K562 (cell line): ENCODE measurements around the gene ADAM8. TPM values are rescaled to one million over a fixed set of nuclear protein-coding genes. Genes with fewer than 3 reads are reported as not detected.
A peak's percentile ranks its signal among the peaks of the same experiment; 100 is the strongest.

Experiments
- BCOR ChIP-seq: fragments of 450-650 bp; IDR thresholded peaks from 2 replicates; pipeline ENCODE4 v1.6.1; 2016
- CBX8 ChIP-seq: fragments of 200-600 bp; sonication (generic); IDR thresholded peaks from 2 replicates; pipeline ENCODE4 v1.6.1; 2012; ENCODE audit warnings: borderline replicate concordance, mixed run types, low read depth, mild to moderate bottlenecking, moderate library complexity, mixed read lengths, low read length, control low read depth, inconsistent platforms; ENCODE audit not compliant: poor library complexity, severe bottlenecking; ENCODE audit errors: extremely low read depth
- CTBP1 ChIP-seq: fragments of 450-650 bp; IDR thresholded peaks from 2 replicates; pipeline ENCODE4 v1.6.1; 2016; ENCODE audit warnings: borderline replicate concordance
- FOXP1 ChIP-seq: sonication (generic); formaldehyde crosslinking; IDR thresholded peaks from 2 replicates; pipeline ENCODE4 v1.8.0; 2022; ENCODE audit warnings: mild to moderate bottlenecking, missing genetic modification reagents
- FOXP4 ChIP-seq: sonication (generic); formaldehyde crosslinking; IDR thresholded peaks from 2 replicates; pipeline ENCODE4 v1.8.0; 2022; ENCODE audit warnings: mild to moderate bottlenecking, missing genetic modification reagents, borderline replicate concordance
- HMGXB4 ChIP-seq: sonication (generic); formaldehyde crosslinking; IDR thresholded peaks from 2 replicates; pipeline ENCODE4 v1.8.1; 2023; ENCODE audit warnings: mild to moderate bottlenecking, missing genetic modification reagents
- MCM2 ChIP-seq: fragments of 450-650 bp; IDR thresholded peaks from 2 replicates; pipeline ENCODE4 v1.6.1; 2017; ENCODE audit warnings: low read depth, mild to moderate bottlenecking
- MTA2 ChIP-seq: fragments of 450-650 bp; IDR thresholded peaks from 2 replicates; pipeline ENCODE4 v1.6.1; 2016; ENCODE audit warnings: low read depth
- SRSF7 ChIP-seq: fragments of 200-400 bp; formaldehyde crosslinking; optimal IDR thresholded peaks from 2 replicates; pipeline ENCODE3; 2017; ENCODE audit warnings: mild to moderate bottlenecking, low read depth, low read length
- ZC3H8 ChIP-seq: fragments of 450-650 bp; IDR thresholded peaks from 2 replicates; pipeline ENCODE4 v1.6.1; 2017
- ZKSCAN3 ChIP-seq: fragments of 250-450 bp; sonication (Bioruptor Pico); IDR thresholded peaks from 2 replicates; pipeline ENCODE4 v1.4.0; 2020
- polyA plus RNA-seq, 8 experiments: library from polyadenylated mRNA; depleted of rRNA in 4 of 8; stranded (reverse) in 5 of 8; unstranded in 3 of 8; fragments of >200 nt; fragmentation: Nextera tagmentation in 2 of 8; fragmentation: Illumina TruSeq in 1 of 8; extraction: Ambion mirVana in 2 of 8; extraction: Trizol in 1 of 8; gene quantifications; 2 replicates each; pipeline versions ENCODE4 v1.2.1 to v1.2.3, GENCODE V29; 2011 to 2014; ENCODE audit warnings: inconsistent platforms in 1 of 8, missing spikeins in 1 of 8
- total RNA-seq, 7 experiments: library from RNA; depleted of rRNA in 6 of 7; stranded (reverse); fragments of >200 nt in 6 of 7; fragmentation: Illumina TruSeq in 2 of 7; extraction: Trizol in 2 of 7; gene quantifications; 2 replicates each; pipeline versions ENCODE4 v1.2.1 to v1.2.3, GENCODE V29; 2011 to 2021; ENCODE audit warnings: low replicate concordance in 1 of 7
- TF ChIP-seq, protein P1 (sequence below), 2 experiments: fragments of 450-650 bp; formaldehyde crosslinking in 1 of 2; IDR thresholded peaks; 2 replicates each; pipeline versions ENCODE4 v1.4.0 to v1.6.1; 2014 to 2020; ENCODE audit warnings: mild to moderate bottlenecking in 2 of 2, borderline replicate concordance in 1 of 2, low read depth in 1 of 2
- TF ChIP-seq, protein P2 (sequence below): fragments of 250-450 bp; sonication (Bioruptor Pico); IDR thresholded peaks from 2 replicates; pipeline ENCODE4 v1.5.0; 2020; ENCODE audit warnings: mild to moderate bottlenecking, borderline replicate concordance

ADAM8 gene
- total and polyA plus RNA-seq, 9 of the 15 experiments (the other 6 are each of a cell fraction or from before 2014, with no cell fraction given), result 0.07 to 7.0 (median 1.1) TPM

DNA sequence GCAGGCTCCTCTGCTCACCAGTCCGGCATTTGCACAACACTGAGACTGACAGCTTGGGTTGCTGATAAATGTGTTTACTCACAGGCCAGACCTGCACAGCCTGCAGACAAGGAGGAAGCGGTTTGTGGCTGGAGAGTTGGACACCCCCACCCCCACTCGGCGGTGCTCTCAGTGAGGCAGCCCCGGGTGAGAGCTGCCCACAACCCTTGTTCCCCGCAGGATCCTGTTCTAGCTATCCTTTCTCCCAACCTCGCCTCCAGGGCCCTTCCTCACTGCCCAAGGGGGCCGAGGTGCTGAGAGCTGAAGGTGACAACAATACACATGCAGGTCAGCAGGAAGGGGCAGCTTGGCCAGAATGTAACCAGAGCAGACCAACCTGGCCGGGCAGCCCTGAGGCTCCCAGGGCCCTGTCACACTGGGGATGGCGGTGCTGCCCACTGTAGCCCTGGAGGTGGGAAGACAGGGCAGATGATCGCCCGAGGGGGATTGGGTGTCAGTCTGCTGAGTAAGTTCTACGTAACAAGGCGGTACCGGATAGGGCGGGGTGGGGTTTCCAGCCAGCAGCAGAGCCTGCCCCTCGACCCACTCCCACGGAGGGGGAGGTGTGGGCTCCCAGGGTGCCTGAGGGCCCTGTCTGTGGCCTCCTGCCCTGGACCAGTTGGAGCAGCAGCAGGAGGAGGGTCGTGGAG lies 2.1 kb upstream of the ADAM8 start (continued):
- TF ChIP-seq, protein P1, sequence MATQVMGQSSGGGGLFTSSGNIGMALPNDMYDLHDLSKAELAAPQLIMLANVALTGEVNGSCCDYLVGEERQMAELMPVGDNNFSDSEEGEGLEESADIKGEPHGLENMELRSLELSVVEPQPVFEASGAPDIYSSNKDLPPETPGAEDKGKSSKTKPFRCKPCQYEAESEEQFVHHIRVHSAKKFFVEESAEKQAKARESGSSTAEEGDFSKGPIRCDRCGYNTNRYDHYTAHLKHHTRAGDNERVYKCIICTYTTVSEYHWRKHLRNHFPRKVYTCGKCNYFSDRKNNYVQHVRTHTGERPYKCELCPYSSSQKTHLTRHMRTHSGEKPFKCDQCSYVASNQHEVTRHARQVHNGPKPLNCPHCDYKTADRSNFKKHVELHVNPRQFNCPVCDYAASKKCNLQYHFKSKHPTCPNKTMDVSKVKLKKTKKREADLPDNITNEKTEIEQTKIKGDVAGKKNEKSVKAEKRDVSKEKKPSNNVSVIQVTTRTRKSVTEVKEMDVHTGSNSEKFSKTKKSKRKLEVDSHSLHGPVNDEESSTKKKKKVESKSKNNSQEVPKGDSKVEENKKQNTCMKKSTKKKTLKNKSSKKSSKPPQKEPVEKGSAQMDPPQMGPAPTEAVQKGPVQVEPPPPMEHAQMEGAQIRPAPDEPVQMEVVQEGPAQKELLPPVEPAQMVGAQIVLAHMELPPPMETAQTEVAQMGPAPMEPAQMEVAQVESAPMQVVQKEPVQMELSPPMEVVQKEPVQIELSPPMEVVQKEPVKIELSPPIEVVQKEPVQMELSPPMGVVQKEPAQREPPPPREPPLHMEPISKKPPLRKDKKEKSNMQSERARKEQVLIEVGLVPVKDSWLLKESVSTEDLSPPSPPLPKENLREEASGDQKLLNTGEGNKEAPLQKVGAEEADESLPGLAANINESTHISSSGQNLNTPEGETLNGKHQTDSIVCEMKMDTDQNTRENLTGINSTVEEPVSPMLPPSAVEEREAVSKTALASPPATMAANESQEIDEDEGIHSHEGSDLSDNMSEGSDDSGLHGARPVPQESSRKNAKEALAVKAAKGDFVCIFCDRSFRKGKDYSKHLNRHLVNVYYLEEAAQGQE (IDR thresholded peaks at IDR 0.05; ENCODE audit: borderline replicate concordance), result peak; percentile 36; the same call in 1 of the 2 replicates
- TF ChIP-seq, protein P1 (CRISPR knock-in tag; IDR thresholded peaks at IDR 0.05; ENCODE audit: low read depth), result no peak
- peak; percentile 38; the same call in 1 of the 2 replicates for TF ChIP-seq CTBP1
- no peak for TF ChIP-seq ZC3H8
- TF ChIP-seq MTA2, result no peak
- TF ChIP-seq SRSF7, result no peak
- no peak for TF ChIP-seq CBX8
- TF ChIP-seq, protein P2, sequence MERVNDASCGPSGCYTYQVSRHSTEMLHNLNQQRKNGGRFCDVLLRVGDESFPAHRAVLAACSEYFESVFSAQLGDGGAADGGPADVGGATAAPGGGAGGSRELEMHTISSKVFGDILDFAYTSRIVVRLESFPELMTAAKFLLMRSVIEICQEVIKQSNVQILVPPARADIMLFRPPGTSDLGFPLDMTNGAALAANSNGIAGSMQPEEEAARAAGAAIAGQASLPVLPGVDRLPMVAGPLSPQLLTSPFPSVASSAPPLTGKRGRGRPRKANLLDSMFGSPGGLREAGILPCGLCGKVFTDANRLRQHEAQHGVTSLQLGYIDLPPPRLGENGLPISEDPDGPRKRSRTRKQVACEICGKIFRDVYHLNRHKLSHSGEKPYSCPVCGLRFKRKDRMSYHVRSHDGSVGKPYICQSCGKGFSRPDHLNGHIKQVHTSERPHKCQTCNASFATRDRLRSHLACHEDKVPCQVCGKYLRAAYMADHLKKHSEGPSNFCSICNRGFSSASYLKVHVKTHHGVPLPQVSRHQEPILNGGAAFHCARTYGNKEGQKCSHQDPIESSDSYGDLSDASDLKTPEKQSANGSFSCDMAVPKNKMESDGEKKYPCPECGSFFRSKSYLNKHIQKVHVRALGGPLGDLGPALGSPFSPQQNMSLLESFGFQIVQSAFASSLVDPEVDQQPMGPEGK (CRISPR knock-in tag), result no peak
- TF ChIP-seq ZKSCAN3, result no peak
- peak; percentile 93; the same call in 1 of the 2 replicates for TF ChIP-seq FOXP4 (CRISPR knock-in tag)
- TF ChIP-seq FOXP1 (CRISPR knock-in tag), result peak; percentile 90
- TF ChIP-seq HMGXB4 (CRISPR knock-in tag), result no peak
- TF ChIP-seq BCOR, result no peak
- no peak for TF ChIP-seq MCM2
